Thymus (tissue), 11 donors: Measurements from ENCODE around the gene OXCT1. TPM values are rescaled to one million over a fixed set of nuclear protein-coding genes. Genes with fewer than 3 reads are reported as not detected.
"Not testable (repeated sequence)": the region's sequence is repeated elsewhere in the genome, so short reads cannot be mapped to it uniquely, and the experiment has no call there.

Experiments used
- DNase-seq, 9 donors: peaks; one replicate each; pipeline ENCODE4 v3.0.0-alpha.2; 2013; ENCODE audit warnings: low spot score in 9 of 9, low read depth in 6 of 9, missing footprints in 1 of 9
- H3K27ac ChIP-seq, 2 donors: one replicate each; pipeline ENCODE4 v1.5.1; 2013; ENCODE audit warnings: control low read depth in 1 of 2, low read depth in 1 of 2, low read length in 1 of 2, mild to moderate bottlenecking in 1 of 2, moderate library complexity in 1 of 2
- H3K27me3 ChIP-seq, 2 donors: one replicate each; pipeline ENCODE4 v1.5.1; 2013; ENCODE audit warnings: low read length in 1 of 2; ENCODE audit not compliant: control insufficient read depth in 2 of 2, insufficient read depth in 1 of 2
- H3K36me3 ChIP-seq, 2 donors: one replicate each; pipeline ENCODE4 v1.5.1; 2013; ENCODE audit warnings: low read length in 1 of 2, mild to moderate bottlenecking in 1 of 2, moderate library complexity in 1 of 2; ENCODE audit not compliant: control insufficient read depth in 2 of 2, insufficient read depth in 2 of 2
- H3K4me1 ChIP-seq, 2 donors: one replicate each; pipeline ENCODE4 v1.5.1; 2013; ENCODE audit warnings: low read length in 2 of 2; ENCODE audit not compliant: control insufficient read depth in 2 of 2, insufficient read depth in 2 of 2
- H3K4me3 ChIP-seq, 2 donors: one replicate each; pipeline ENCODE4 v1.5.1; 2013; ENCODE audit warnings: low read length in 2 of 2, control low read depth in 1 of 2, mild to moderate bottlenecking in 1 of 2
- H3K9me3 ChIP-seq, 2 donors: one replicate each; pipeline ENCODE4 v1.5.1; 2013; ENCODE audit warnings: low read length in 1 of 2, mild to moderate bottlenecking in 1 of 2; ENCODE audit not compliant: control insufficient read depth in 2 of 2, insufficient read depth in 1 of 2
- WGBS: extraction: QIAGEN DNeasy Blood & Tissue Kit; methylation state at CpG from one replicate; pipeline ENCODE4 v1.1.7; 2013; 5-methylcytosine and 5-hydroxymethylcytosine counted together
- polyA plus RNA-seq: library from polyadenylated mRNA; stranded (reverse); fragments of 200-250 nt; gene quantifications from one replicate; pipeline ENCODE4 v1.2.3, GENCODE V29; 2013
- total RNA-seq: library from RNA; stranded (reverse); fragments of 120-200 nt; gene quantifications from one replicate; pipeline ENCODE4 v1.2.4, GENCODE V29; 2013
- donor health status: healthy.

OXCT1 gene
- total and polyA plus RNA-seq, 2 donors: 44.1 to 56.0 TPM

GRCh38 chr5:41762426-41762825, 107.8 kb downstream of the OXCT1 start:
- Histone ChIP-seq H3K4me1 (no peaks in the 10 kb centered on the region), H3K27me3 (no peaks in the 10 kb centered on the region), H3K9me3 (no peaks in the 10 kb centered on the region), H3K4me3 (no peak overlapping the region), H3K36me3 (peaks cover 3 to 23% of the 10 kb centered on the region in 2 donors), H3K27ac (no peak overlapping the region)
- 100% methylated on average over 1 of the region's 1 CpG for WGBS
- no peak for DNase-seq

- Histone ChIP-seq H3K36me3 (peaks cover 8 to 26% of the 10 kb centered on the region in 2 donors), H3K27ac (no peak overlapping the region), H3K4me3 (no peak overlapping the region), H3K27me3 (no peaks in the 10 kb centered on the region), H3K9me3 (no peaks in the 10 kb centered on the region), H3K4me1 (no peaks in the 10 kb centered on the region)
- DNase-seq: no peak
- 99% methylated on average over 1 of the region's 1 CpG for WGBS
These were observed 108.6 kb downstream of the OXCT1 start for GRCh38 chr5:41761663-41762062.

GRCh38 chr5:41755705-41756104, 114.5 kb downstream of the OXCT1 start:
- WGBS: 100% methylated on average over 1 of the region's 1 CpG

GRCh38 chr5:41754857-41755256, 115.4 kb downstream of the OXCT1 start:
- no peaks in the 10 kb centered on the region for H3K27me3 ChIP-seq
- H3K36me3 ChIP-seq: peaks cover 12 to 29% of the 10 kb centered on the region in 2 donors
- no peaks in the 10 kb centered on the region for H3K4me1 ChIP-seq
- no peak overlapping the region for H3K4me3 ChIP-seq
- 94% methylated on average over 2 of the region's 2 CpGs for WGBS
- no peaks in the 10 kb centered on the region for H3K9me3 ChIP-seq
- peak in 1 of 9 donors; percentile 10 for DNase-seq
- no peak overlapping the region for H3K27ac ChIP-seq

More at GRCh38 chr5:41755705-41756104, 114.5 kb downstream of the OXCT1 start:
- Histone ChIP-seq H3K4me3 (no peak overlapping the region), H3K36me3 (peaks cover 12 to 29% of the 10 kb centered on the region in 2 donors), H3K4me1 (no peaks in the 10 kb centered on the region), H3K27me3 (no peaks in the 10 kb centered on the region), H3K9me3 (no peaks in the 10 kb centered on the region), H3K27ac (no peak overlapping the region)
- no peak for DNase-seq

- Histone ChIP-seq H3K4me1 (no peaks in the 10 kb centered on the region), H3K9me3 (no peaks in the 10 kb centered on the region), H3K4me3 (no peak overlapping the region), H3K27me3 (no peaks in the 10 kb centered on the region), H3K27ac (no peak overlapping the region), H3K36me3 (peaks cover 14 to 29% of the 10 kb centered on the region in 2 donors)
- DNase-seq: no peak
These were observed 118.4 kb downstream of the OXCT1 start for GRCh38 chr5:41751867-41752266.

DNA sequence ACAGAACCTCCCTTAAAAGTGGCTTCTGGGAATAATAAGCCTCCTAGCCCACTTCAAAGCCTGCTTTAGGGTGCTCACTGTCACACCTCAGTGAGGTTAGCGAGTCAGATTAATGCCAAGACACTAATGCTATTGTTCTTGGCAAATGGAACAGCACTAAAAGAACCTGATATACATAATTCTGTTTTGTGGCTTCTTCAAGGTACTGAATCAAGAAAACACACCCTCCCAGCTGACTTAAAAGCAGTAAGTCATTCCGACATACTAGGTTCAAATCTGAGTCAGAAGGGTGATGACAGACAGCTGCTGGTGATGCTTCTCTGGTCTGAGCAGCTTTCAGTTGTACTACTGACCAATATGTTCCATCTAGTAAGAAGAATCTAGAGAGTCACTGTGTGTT, 121.6 kb downstream of the OXCT1 start:
- peaks cover 15 to 36% of the 10 kb centered on the region in 2 donors for H3K36me3 ChIP-seq

GRCh38 chr5:41747708-41748107, 122.5 kb downstream of the OXCT1 start:
- no peak for DNase-seq
- H3K27me3 ChIP-seq: no peaks in the 10 kb centered on the region
- H3K4me3 ChIP-seq: no peak overlapping the region
- no peaks in the 10 kb centered on the region for H3K4me1 ChIP-seq
- no peak overlapping the region for H3K27ac ChIP-seq
- H3K36me3 ChIP-seq: peaks cover 12 to 32% of the 10 kb centered on the region in 2 donors
- WGBS: 100% methylated on average over 1 of the region's 1 CpG
- no peaks in the 10 kb centered on the region for H3K9me3 ChIP-seq

More for the DNA sequence above, 121.6 kb downstream of the OXCT1 start:
- Histone ChIP-seq H3K9me3 (no peaks in the 10 kb centered on the region), H3K4me1 (no peaks in the 10 kb centered on the region), H3K27me3 (no peaks in the 10 kb centered on the region), H3K4me3 (no peak overlapping the region), H3K27ac (no peak overlapping the region)
- WGBS: 95% methylated on average over 2 of the region's 2 CpGs
- DNase-seq: peak in 1 of 9 donors; percentile 9

- Histone ChIP-seq H3K9me3 (no peaks in the 10 kb centered on the region), H3K36me3 (peaks cover 12 to 32% of the 10 kb centered on the region in 2 donors), H3K27me3 (no peaks in the 10 kb centered on the region)
These were observed 122.9 kb downstream of the OXCT1 start for GRCh38 chr5:41747301-41747700.

DNA sequence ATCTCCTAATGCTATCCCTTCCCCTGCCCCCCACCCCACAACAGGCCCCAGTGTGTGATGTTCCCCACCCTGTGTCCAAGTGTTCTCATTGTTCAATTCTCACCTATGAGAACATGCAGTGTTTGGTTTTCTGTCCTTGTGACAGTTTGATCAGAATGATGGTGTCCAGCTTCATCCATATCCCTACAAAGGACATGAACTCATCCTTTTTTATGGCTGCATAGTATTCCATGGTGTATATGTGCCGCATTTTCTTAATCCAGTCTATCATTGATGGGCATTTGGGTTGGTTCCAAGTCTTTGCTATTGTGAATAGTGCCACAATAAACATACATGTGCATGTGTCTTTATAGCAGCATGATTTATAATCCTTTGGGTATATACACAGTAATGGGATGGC, 127.6 kb downstream of the OXCT1 start:
- H3K27me3 ChIP-seq, H3K9me3 ChIP-seq, H3K4me1 ChIP-seq, H3K27ac ChIP-seq, DNase-seq, H3K4me3 ChIP-seq: not testable (repeated sequence)
- 89% methylated on average over 1 of the region's 1 CpG for WGBS
- peaks cover 15 to 39% of the 10 kb centered on the region in 2 donors for H3K36me3 ChIP-seq

More at GRCh38 chr5:41747301-41747700, 122.9 kb downstream of the OXCT1 start:
- DNase-seq: no peak
- H3K4me1 ChIP-seq: no peaks in the 10 kb centered on the region
- no peak overlapping the region for H3K4me3 ChIP-seq
- 87% methylated on average over 1 of the region's 1 CpG for WGBS
- no peak overlapping the region for H3K27ac ChIP-seq
